D721Med (cell line): ENCODE measurements around the gene RMRP.
"Not testable (repeated sequence)": the region's sequence is repeated elsewhere in the genome, so short reads cannot be mapped to it uniquely, and the experiment has no call there.

Source experiments
- DNase-seq: peaks from one replicate; pipeline ENCODE4 v3.0.0; 2011; ENCODE audit warnings: low spot score; ENCODE audit not compliant: insufficient read length
- FAIRE-seq: peaks from 2 replicates; lab custom pipeline; 2011; peaks lifted over from hg19 to GRCh38; lab: Jason Lieb, UNC
- CTCF ChIP-seq: IDR thresholded peaks from 2 replicates; pipeline ENCODE4 v1.5.1; 2012; ENCODE audit warnings: mild to moderate bottlenecking, control low read depth; ENCODE audit not compliant: insufficient read depth; ENCODE audit errors: missing control alignments

The RMRP gene

GRCh38 chr9:35639631-35640030 lies 18.2 kb downstream of the RMRP start:
- FAIRE-seq: no peak
- no peak for DNase-seq
- no peak for TF ChIP-seq CTCF

DNA sequence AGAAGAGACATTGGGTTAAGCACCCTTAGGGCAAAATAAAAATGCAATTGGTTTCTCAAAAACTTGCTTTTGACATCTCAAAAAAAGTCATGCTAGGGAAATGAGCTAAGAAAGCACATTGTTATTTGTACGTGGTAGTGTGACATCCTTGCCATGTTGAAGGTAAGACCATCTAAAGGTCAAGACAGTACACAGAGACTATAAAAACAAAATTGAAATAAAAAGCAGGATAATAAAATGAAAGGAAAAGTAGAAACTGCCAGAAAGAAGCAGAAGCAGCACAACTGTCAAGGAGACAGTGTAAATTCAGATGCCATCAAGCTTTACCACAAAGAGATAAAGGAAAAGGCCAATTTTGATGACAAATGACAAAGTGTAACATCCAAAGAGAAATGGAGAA lies 18.6 kb downstream of the RMRP start:
- DNase-seq: not testable (repeated sequence)
- FAIRE-seq: peak; percentile 88

GRCh38 chr9:35638751-35639150 lies 19.1 kb downstream of the RMRP start:
- not testable (repeated sequence) for FAIRE-seq, DNase-seq

- DNase-seq, FAIRE-seq: not testable (repeated sequence)
Observed at GRCh38 chr9:35637427-35637955, 20.3 kb downstream of the RMRP start.

DNA sequence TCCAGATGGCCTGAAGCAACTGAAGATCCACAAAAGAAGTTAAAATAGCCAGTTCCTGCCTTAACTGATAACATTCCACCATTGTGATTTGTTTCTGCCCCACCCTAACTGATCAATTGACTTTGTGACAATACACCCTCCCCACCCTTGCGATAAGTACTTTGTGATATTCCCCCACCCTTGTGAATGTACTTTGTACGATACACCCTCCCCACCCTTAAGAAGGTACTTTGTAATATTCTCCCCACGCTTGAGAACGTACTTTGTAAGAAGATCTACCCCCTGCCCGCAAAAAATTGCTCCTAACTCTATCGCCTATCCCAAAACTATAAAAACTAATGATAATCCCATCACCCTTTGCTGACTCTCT lies 21.0 kb downstream of the RMRP start:
- not testable (repeated sequence) for FAIRE-seq

DNA sequence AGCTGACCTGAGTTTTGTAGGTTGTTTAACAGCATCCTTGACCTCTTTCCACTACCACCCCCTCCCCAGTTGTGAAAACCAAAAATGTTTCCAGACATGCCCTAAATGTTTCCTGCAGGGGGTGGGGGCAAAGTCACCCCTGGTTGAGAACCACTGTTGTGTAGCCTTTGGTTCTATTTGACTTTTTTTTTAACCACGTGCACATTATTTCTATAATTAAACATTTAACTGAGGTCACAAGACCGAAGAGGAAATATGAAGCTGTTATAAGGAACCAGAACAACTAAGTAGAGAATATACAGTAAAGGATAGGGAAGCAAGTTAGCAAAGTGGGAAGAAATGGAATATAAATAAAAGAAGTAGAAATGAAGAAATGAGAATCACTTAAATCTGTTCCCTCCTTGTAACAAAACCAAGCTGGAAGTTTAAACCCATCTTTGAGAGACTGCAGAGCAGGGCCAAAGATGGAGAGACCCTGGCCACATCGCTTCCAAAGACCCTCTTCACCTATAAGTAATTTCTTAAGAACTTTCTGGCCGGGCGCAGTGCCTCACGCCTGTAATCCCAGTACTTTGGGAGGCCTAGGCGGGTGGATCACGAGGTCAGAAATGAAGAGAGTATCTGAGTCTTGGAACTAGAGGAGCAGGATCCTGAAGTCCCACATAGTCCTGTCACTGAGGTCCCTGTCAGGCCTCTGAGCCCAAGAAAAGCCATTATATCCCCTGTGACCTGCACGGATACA lies 21.5 kb downstream of the RMRP start:
- DNase-seq (no peak), FAIRE-seq (no peak)
- TF ChIP-seq CTCF: no peak

More for the DNA sequence above, 21.0 kb downstream of the RMRP start:
- DNase-seq: not testable (repeated sequence)

GRCh38 chr9:35635730-35636129 lies 22.1 kb downstream of the RMRP start:
- no peak for FAIRE-seq
- TF ChIP-seq CTCF: no peak
- no peak for DNase-seq

DNA sequence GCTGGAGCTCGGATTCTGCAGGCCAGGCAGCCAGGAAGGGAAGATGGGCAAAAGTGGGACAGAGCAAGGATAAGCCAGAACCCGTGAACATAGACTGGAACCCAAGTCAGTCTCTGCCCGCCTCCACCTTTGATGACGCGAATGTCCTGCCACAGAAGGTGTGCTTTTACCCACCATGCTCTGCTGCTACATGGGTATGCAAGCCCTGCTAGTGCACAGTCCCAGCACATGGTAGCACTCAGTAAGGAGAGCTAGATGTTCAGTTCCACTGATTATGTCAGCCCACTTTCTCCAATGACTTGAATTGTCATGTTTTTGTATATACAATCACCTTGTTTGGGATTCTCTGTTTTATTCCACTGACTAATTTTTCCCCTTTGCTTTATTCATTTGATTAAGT lies 28.2 kb downstream of the RMRP start:
- DNase-seq (no peak), FAIRE-seq (no peak)
- no peak for TF ChIP-seq CTCF

DNA sequence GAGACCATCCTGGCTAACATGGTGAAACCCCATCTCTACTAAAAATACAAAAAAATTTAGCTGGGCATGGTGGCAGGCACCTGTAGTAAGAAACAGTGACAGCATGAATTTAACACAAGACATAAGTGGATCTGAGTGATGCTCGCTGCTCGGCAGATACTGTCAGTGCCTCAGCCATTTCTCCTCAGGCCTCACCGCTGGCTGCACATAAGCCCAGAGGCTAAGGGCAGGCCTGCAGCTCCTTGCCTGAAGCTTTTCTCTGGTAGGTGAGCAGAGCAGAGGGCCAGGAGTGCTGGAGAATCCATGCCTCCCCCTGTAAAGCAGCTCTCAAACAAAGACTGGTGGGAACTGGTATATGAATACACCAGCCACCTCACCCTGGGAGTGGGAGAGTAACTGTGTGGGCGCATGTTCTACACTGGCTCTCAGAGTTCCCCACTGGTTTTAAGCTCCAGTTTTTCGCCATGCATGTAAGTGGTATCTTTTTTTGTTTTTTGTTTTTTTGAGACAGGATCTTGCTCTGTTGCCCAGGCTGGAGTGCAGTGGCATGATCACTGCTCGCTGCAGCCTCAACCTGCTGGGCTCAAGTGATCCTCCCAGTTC lies 29.3 kb downstream of the RMRP start:
- no peak for DNase-seq
- no peak for FAIRE-seq
- TF ChIP-seq CTCF: no peak
